ENCODE results near the gene CIPC.
A peak's percentile ranks its signal among the peaks of the same experiment; 100 is the strongest.

Gene CIPC

DNA sequence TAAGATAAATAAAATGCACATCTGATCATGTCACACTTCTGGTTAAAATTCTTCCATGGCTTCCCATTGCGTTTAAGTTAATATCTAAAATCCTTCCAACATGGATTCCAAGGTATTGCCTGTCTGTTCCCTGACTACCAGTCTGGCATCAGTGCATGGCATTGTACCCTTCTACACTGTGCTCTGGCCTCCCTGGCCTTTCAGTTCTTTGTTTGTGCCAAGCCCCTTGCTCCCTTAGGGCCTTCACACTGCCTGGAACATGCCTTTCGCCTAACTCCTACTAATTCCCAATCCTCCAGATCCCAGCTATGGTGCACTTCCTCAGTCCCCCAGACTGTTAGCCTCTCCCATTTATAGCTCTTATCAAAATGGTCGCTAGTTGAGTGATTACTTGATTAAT lies 6.3 kb downstream of the CIPC start:
- no peak for DNase-seq

GRCh38 chr14:77105145-77105939 lies 7.3 kb downstream of the CIPC start:
- DNase-seq, result no peak

DNA sequence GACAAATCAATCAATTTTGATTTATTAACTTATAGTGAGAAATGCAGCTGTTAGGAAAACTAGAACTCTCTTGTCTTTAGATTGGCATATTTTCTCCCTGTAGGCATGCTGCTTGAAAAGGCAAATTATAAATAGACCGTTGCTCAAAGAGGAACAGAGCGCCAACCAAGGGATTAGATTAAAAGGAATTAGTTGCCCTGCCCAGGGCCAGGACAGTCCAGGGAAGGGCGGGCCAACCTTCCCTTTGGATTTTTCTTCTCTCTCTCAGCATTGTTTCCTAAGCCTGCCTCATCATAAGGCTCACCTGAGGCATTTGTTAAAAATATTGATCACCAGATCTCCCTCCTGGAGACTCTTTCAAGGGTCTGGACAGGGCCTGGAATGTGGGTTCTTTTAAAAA lies 8.6 kb downstream of the CIPC start:
- DNase-seq, result no peak

DNA sequence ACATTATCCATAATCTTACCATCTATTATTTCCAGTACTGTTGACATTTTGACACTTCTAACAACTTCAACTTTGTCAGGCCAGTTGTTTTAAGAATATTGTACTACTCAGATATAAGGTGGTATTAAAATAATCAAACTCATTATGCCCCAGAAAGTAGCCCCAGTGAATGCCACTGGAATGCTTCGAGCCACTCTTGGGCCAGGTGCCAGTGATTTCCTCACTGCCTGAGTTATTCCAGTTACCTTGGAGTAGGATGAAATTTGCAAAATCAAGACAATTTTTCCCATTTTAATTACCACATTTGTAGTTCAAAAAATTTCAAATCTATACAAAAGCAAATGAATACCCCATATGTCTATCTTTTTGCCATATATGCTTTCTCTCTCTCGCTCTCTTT lies 9.2 kb downstream of the CIPC start:
- DNase-seq, result no peak

GRCh38 chr14:77108753-77109152 lies 10.7 kb downstream of the CIPC start:
- DNase-seq, result no peak

DNA sequence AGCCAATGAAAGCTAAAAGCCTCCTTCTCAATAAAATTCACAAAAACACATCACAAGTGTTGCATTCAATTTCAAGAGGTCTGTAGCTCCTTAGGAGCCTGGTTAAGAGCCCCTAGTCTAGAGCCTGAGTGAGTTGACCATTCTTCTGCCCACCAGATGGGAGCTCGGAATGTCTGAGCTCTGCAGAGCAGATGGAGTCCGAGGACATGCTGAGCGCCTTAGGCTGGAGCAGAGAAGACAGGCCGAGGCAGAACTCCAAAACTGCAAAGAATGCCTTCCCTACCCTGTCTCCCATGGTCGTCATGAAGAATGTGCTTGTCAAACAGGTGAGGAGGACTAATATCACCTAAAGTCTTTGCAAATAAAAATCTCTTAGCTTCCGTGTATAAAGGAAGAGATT lies 11.6 kb downstream of the CIPC start:
- no peak for DNase-seq

DNA sequence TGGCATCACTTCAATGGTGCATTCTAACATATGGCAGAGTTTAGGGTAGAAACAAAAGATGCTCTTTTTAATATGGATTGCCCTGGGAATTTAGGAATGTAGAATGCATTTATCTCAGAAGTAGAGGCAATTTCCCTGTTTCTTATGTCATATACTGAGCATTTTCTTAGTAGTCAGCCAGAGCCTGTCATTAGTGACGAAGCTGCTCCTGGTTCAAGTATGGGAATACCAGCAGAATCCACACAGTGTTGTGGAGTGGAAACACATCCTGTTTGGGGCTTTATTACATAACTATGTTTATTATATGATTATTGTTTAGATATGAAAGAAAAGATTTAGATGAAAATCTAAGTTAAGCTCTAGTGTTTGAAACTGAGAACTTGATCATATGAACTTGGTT lies 12.2 kb downstream of the CIPC start:
- DNase-seq, result no peak

- DNase-seq, result no peak
Observed at GRCh38 chr14:77111021-77111420, 13.0 kb downstream of the CIPC start.

- DNase-seq, result no peak
Observed at GRCh38 chr14:77113644-77114043, 15.6 kb downstream of the CIPC start.

DNA sequence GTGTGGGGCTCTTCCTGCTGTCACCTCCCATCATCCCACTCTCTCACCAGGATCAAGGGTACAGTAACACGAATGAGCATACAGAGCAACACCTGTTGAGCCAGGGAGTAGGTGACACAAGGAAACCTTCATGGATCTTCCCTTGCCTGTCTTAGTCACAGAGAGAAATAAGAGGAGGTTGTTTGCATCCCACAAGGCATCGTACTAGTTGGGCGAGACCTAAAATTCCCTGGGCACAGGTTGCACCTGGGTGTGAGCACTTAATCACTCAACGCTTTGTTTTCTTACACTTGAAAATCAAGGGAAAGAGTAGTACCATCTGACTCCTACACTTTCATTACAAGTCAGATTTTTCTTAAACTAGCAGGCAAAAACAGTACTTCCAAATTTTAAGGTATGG lies 16.6 kb downstream of the CIPC start:
- no peak for DNase-seq

- DNase-seq, result no peak
Observed at GRCh38 chr14:77116172-77116817, 18.2 kb downstream of the CIPC start.

- DNase-seq, result no peak
Observed at GRCh38 chr14:77119851-77120250, 21.8 kb downstream of the CIPC start.

DNA sequence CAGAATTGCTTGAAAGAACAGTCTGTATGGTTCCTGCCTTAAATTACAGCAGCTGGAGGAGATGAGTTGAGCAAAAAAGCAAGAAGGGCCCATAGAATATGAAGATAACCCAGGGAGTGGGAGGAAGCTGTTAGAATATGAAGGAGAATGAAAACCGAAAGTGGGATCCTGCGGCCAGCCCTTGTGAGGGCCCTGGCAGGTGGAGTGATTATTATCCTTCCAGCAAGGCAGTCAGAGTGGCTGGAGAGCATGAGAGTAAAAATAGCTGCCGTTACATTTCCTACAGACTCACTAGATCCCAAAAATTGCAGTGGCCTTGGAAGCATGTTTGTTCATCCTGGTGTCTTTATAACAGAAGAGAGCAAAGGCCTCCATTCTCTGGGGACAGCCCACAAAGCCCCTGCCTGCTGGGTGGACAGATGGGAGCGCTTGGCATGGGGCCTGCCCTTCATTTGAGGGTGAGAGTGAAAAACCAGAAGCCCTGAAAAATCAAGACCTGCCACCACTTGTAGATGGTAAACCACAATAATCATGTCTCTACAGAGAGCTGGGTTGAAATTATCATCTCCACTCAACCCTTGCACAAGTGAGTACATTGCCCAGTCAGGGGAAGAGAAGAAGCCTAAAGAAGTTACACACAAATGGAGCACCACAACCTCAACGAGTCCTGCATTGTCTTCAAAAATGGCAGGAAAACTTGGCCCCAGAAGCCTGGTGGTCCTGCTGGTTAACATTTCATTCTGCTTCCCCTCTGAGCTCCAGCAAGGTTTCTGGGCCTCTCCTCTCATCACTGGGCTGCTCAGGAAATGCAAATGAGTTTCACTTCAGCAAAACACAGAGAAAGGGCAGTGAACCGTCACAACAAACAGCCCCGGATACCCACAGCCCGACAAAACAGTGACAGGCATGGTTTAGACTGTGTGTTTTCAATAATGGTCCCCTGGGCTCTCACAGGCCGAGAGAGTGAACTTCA lies 23.0 kb downstream of the CIPC start:
- no peak for DNase-seq

DNA sequence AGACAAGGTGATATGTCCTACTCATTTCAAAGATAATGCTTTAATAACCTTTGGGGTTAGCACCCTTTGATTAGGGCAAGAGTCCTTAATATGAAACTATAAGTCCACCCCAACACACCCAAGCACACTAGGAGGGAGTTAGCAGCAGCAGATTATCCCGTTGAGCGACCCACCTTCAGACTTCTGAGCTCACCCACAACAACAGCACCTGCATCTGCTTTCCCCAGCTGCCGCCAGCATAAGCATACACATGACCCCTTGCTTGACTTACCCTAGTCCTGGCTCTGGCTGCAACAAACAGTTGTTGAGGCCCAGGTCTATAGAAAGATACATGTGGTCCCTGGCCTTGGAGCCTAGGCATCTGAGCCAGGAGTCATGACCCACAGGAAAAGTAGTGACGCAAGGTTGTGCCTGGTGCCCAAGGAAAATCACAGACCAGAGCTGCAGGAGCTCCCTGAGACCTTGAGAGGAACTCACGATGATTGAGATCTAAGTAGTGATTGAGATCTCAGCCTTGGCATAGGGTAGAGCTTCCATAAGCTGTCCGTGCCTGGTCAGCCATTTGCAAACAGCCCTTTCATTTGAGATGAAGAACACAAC lies 24.6 kb downstream of the CIPC start:
- no peak for DNase-seq

DNA sequence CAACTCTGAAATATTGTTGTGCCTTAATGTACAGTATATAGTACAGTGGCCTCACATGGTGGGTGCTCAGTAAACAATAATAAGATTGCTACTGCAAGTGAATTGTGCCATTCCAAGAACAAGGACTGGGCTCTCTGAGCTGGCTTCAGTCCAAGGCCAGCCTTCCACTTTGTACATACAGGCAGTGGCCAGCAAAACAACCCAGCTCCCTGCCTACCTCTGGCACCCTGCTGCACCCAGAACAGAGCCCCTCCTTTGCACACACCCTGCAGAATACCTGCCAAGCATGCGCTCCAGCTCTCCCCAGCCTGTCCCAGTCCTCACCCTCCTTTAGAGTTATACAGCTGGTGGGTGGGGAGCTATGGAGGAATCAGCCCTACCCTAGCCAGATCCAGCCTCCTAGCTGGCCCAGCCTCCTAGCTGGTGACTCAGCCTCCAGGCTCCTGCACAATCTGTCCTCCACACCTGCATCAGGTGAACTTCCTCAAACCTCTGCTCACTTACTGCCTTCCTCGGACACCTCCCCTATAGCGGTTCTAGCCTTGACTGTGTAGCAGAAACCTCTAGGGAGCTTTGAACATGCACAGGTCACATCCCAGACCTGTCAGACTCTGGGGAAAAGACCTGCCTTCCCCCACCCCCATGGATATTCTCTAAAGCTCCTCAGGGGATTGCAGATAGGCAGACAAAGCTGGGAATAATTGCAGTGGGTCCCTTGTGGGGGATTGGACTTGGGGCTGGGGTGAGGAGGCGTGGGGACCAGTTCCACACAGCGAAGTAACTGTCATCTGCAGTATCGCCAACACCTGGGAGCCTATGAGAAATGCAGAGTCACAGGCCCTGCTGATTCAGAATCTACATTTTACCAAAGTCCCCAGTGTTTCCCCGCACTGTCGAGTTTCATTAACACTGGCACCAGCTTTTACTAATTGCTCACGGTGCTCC lies 25.6 kb downstream of the CIPC start:
- no peak for DNase-seq

GRCh38 chr14:77124345-77125280 lies 26.6 kb downstream of the CIPC start:
- DNase-seq, result peak; percentile 56

- no peak for DNase-seq
Observed at GRCh38 chr14:77125281-77125801, 27.3 kb downstream of the CIPC start.

DNA sequence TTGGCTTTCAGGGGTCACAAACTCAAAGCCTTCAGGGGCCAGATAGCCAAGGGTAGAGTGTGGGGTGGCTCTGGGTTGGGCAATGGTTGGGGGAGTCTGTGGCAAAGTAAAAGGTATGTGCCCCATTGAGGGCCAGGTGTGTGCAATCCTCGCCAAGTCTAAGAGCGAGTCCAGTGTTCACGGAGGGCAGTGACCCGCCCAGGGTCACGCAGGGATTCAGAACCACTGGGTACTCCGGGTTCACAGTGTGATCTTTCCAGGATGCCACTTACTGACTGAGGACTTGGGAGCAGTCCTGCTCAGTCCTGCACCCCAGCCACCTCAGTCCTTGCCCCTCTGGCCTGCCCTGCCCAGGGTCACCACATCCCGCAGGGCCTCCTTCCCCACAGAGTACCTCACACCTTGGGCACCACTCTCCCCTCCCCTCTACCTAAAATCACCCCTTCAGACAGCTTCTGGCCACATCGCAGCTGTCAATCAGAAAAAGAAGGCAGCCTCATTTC lies 27.8 kb downstream of the CIPC start:
- no peak for DNase-seq

DNA sequence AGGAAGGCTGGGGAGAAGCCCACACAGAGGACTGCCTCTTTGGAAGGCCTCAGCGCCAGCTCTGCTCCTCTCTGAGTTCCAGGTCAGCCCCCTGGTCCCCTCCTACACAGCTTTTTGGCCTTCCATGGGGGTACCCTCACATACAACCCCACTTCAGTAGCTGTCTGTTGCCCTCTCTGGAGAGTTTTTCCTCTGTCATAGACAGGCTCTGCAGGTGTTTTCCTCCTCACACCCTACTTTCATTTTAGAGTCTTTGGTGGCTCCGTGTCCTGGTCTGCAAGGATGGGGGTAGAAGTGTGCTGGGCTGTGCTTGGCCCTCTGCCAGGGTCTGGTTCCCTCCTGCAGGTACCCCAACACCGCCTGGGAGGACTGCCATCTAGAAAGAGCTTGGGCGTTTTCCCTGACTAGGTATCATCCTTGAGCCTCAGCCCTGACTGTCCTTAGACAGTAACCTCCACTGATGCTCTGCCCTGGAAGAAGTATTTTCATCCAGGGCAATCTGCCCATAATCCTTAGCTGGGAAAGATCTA lies 28.5 kb downstream of the CIPC start:
- DNase-seq, result no peak

GRCh38 chr14:77128414-77128891 lies 30.4 kb downstream of the CIPC start:
- no peak for DNase-seq
